ENCODE data around the gene DNAL1.
"Not testable (repeated sequence)": the region's sequence is repeated elsewhere in the genome, so short reads cannot be mapped to it uniquely, and the experiment has no call there.

DNAL1 gene

GRCh38 chr14:73630009-73630780 is 14.6 kb upstream of the DNAL1 start:
- TF ChIP-seq CTCF (conservative IDR thresholded peaks at IDR 0.05; ENCODE audit: low read length), result no peak
- no peak for TF ChIP-seq EZH2phosphoT487 (IDR thresholded peaks at IDR 0.05; ENCODE audit: borderline replicate concordance)
- H3K4me3 ChIP-seq (ENCODE audit: low read length, poor library complexity, severe bottlenecking), result no peak overlapping the region
- H3K9me3 ChIP-seq (ENCODE audit: insufficient read depth, low read depth, low read length), result no peaks in the 10 kb centered on the region
- H3K79me2 ChIP-seq (ENCODE audit: insufficient read depth, low read length), result no peaks in the 10 kb centered on the region
- H3K9ac ChIP-seq (ENCODE audit: low read depth, low read length, poor library complexity, severe bottlenecking), result no peak overlapping the region
- no peaks in the 10 kb centered on the region for H3K9me2 ChIP-seq (replicated peaks; ENCODE audit: low read depth, low read length)
- H3K4me1 ChIP-seq (ENCODE audit: insufficient read depth, low read length, poor library complexity, severe bottlenecking), result no peaks in the 10 kb centered on the region
- H3K27me3 ChIP-seq (ENCODE audit: insufficient read depth, low read length, poor library complexity, severe bottlenecking), result no peaks in the 10 kb centered on the region
- no peaks in the 10 kb centered on the region for H3K36me3 ChIP-seq (ENCODE audit: insufficient read depth, low read length)
- no peak overlapping the region for H2AFZ ChIP-seq (ENCODE audit: low read length)
- no peak overlapping the region for H3K4me2 ChIP-seq (ENCODE audit: low read depth, low read length, poor library complexity, severe bottlenecking)
- H3F3A ChIP-seq (ENCODE audit: low read depth), result no peaks in the 10 kb centered on the region
- no peaks in the 10 kb centered on the region for H4K20me1 ChIP-seq (ENCODE audit: insufficient read depth, low read length, poor library complexity, severe bottlenecking)

GRCh38 chr14:73633116-73634010 is 11.4 kb upstream of the DNAL1 start:
- no peaks in the 10 kb centered on the region for H3F3A ChIP-seq (ENCODE audit: low read depth)
- TF ChIP-seq EZH2phosphoT487 (IDR thresholded peaks at IDR 0.05; ENCODE audit: borderline replicate concordance) (no peak), CTCF (conservative IDR thresholded peaks at IDR 0.05; ENCODE audit: low read length) (peak; percentile 84)
- no peaks in the 10 kb centered on the region for H3K9me3 ChIP-seq (ENCODE audit: insufficient read depth, low read depth, low read length)
- H4K20me1 ChIP-seq (ENCODE audit: insufficient read depth, low read length, poor library complexity, severe bottlenecking), result no peaks in the 10 kb centered on the region
- peak overlapping the region; percentile 44 for H3K4me3 ChIP-seq (ENCODE audit: low read length, poor library complexity, severe bottlenecking)
- no peaks in the 10 kb centered on the region for H3K79me2 ChIP-seq (ENCODE audit: insufficient read depth, low read length)
- peak overlapping the region; percentile 48 for H3K4me2 ChIP-seq (ENCODE audit: low read depth, low read length, poor library complexity, severe bottlenecking)
- H3K36me3 ChIP-seq (ENCODE audit: insufficient read depth, low read length), result no peaks in the 10 kb centered on the region
- H3K27me3 ChIP-seq (ENCODE audit: insufficient read depth, low read length, poor library complexity, severe bottlenecking), result no peaks in the 10 kb centered on the region
- no peaks in the 10 kb centered on the region for H3K4me1 ChIP-seq (ENCODE audit: insufficient read depth, low read length, poor library complexity, severe bottlenecking)
- H3K9me2 ChIP-seq (replicated peaks; ENCODE audit: low read depth, low read length), result no peaks in the 10 kb centered on the region
- peak overlapping the region; percentile 36 for H3K9ac ChIP-seq (ENCODE audit: low read depth, low read length, poor library complexity, severe bottlenecking)
- peak overlapping the region; percentile 85 for H2AFZ ChIP-seq (ENCODE audit: low read length)

GRCh38 chr14:73634011-73634833 is 10.6 kb upstream of the DNAL1 start:
- Histone ChIP-seq H3K9me2 (replicated peaks; ENCODE audit: low read depth, low read length) (no peaks in the 10 kb centered on the region), H3K4me2 (ENCODE audit: low read depth, low read length, poor library complexity, severe bottlenecking) (peak overlapping the region; percentile 48), H3K4me3 (ENCODE audit: low read length, poor library complexity, severe bottlenecking) (peak overlapping the region; percentile 44), H3K9ac (ENCODE audit: low read depth, low read length, poor library complexity, severe bottlenecking) (peak overlapping the region; percentile 36), H3K79me2 (ENCODE audit: insufficient read depth, low read length) (no peaks in the 10 kb centered on the region), H2AFZ (ENCODE audit: low read length) (peak overlapping the region; percentile 85; the same call in 1 of the 2 replicates), H3F3A (ENCODE audit: low read depth) (no peaks in the 10 kb centered on the region), H3K4me1 (ENCODE audit: insufficient read depth, low read length, poor library complexity, severe bottlenecking) (no peaks in the 10 kb centered on the region), H4K20me1 (ENCODE audit: insufficient read depth, low read length, poor library complexity, severe bottlenecking) (no peaks in the 10 kb centered on the region), H3K9me3 (ENCODE audit: insufficient read depth, low read depth, low read length) (no peaks in the 10 kb centered on the region), H3K36me3 (ENCODE audit: insufficient read depth, low read length) (no peaks in the 10 kb centered on the region), H3K27me3 (ENCODE audit: insufficient read depth, low read length, poor library complexity, severe bottlenecking) (no peaks in the 10 kb centered on the region)
- no peak for TF ChIP-seq CTCF (conservative IDR thresholded peaks at IDR 0.05; ENCODE audit: low read length)
- no peak for TF ChIP-seq EZH2phosphoT487 (IDR thresholded peaks at IDR 0.05; ENCODE audit: borderline replicate concordance)

DNA sequence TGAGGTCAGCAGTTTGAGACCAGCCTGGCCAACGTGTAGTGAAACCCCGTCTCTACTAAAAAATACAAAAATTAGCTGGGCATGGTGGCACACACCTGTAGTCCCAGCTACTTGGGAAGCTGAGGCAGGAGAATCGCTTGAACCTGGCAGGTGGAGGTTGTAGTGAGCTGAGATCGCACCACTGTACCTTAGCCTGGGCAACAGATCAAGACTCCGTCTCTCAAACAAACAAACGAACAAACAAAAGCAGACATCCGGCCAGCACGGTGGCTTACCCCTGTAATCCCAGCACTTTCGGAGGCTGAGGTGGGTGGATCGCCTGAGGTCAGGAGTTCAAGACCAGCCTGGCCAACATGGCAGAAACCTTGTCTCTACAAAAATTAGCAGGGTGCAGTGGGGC is 8.4 kb upstream of the DNAL1 start:
- not testable (repeated sequence) for H3K9ac ChIP-seq (ENCODE audit: low read depth, low read length, poor library complexity, severe bottlenecking); H3K36me3 ChIP-seq (ENCODE audit: insufficient read depth, low read length); H3K9me3 ChIP-seq (ENCODE audit: insufficient read depth, low read depth, low read length); H3F3A ChIP-seq (ENCODE audit: low read depth); H2AFZ ChIP-seq (ENCODE audit: low read length); H3K79me2 ChIP-seq (ENCODE audit: insufficient read depth, low read length); H3K4me1 ChIP-seq (ENCODE audit: insufficient read depth, low read length, poor library complexity, severe bottlenecking); H3K4me2 ChIP-seq (ENCODE audit: low read depth, low read length, poor library complexity, severe bottlenecking); H3K9me2 ChIP-seq (replicated peaks; ENCODE audit: low read depth, low read length); H3K27me3 ChIP-seq (ENCODE audit: insufficient read depth, low read length, poor library complexity, severe bottlenecking); H3K4me3 ChIP-seq (ENCODE audit: low read length, poor library complexity, severe bottlenecking); H4K20me1 ChIP-seq (ENCODE audit: insufficient read depth, low read length, poor library complexity, severe bottlenecking)
